Anterior cingulate cortex (tissue), 58 donors: Measurements from ENCODE around the gene ZNF331.

Experiments
- DNase-seq, 58 donors: peaks; one replicate each; lab custom pipeline; 2025; lab: John Stamatoyannopoulos, UW

The ZNF331 gene

GRCh38 chr19:53555352-53555751 is 17.4 kb downstream of the ZNF331 start:
- DNase-seq = no peak

DNA sequence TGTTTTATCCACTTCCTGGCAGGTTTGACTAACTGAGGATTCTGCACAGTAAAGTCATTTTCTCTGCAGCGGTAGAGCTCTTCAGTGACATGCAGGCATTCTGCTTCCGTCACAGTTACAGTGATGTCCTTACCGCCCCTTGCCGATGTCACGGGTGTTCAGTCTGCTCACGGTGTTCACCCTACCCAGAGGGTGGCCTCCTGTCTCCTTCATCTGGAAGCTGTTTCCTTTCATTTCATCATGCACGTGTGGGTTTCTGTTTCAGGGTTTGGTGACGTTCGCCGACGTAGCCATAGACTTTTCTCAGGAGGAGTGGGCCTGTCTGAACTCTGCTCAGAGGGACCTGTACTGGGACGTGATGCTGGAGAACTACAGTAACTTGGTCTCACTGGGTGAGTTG is 33.4 kb downstream of the ZNF331 start:
- DNase-seq = no peak

GRCh38 chr19:53576941-53577653 is 39.2 kb downstream of the ZNF331 start:
- no peak for DNase-seq

DNA sequence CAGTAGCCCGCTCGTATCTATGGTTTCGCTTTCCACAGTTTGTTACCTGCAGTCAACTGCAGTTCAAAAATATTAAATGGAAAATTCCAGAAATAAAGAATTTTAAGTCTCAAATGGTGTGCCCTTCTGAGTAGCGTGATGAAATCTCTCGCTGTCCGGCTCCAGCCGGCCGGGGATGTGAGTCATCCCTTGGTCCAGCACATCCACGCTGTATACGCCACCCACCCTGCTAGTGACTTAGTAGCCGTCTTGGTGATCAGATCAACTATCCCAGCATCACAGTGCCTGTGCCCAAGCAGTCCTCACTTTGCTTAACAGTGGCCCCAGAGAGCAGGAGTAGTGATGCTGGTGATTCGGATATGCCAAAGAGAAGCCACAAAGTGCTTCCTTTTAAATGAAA is 40.0 kb downstream of the ZNF331 start:
- no peak for DNase-seq

DNA sequence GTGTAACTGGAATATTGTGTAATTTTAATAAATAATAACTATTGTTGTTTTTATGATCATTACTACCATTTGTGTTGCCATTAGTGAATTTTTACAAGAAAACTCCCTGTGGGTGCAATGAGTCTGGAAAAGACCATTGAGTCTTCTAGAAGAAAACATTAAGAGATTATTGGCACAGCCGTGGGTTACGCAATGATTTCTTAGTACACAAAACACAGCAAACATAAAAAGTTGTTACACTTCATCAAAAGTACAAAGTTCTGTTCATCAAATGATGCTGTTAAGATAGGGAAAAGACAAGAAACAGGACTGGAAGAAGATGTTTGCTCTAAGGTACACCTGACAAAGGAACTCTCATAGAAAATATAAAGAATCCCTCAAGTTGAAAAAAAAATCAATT is 41.6 kb downstream of the ZNF331 start:
- DNase-seq = no peak

GRCh38 chr19:53580871-53581835 is 43.2 kb downstream of the ZNF331 start:
- DNase-seq = no peak

DNA sequence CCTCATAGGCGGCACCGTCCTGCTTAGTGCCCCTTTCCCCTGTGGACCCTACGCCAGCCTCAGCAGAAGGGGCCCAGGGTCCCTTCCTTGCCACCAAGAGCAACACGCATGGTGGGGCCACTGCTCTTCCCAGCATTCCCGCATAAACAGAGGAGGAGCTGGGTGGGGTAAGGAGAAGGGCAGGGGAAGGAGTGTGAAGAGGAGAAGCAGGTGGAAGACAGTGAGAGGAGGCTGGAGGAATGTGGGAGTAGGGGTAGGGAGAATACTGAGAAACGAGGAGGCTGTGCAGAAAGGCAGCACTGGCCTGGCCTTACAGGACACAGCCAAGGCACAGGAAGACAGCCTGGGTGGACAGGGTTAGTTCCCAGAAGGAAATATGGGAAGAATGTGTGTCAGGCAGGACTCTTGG is 43.9 kb downstream of the ZNF331 start:
- DNase-seq = no peak

GRCh38 chr19:53583181-53583580 is 45.2 kb downstream of the ZNF331 start:
- no peak for DNase-seq

DNA sequence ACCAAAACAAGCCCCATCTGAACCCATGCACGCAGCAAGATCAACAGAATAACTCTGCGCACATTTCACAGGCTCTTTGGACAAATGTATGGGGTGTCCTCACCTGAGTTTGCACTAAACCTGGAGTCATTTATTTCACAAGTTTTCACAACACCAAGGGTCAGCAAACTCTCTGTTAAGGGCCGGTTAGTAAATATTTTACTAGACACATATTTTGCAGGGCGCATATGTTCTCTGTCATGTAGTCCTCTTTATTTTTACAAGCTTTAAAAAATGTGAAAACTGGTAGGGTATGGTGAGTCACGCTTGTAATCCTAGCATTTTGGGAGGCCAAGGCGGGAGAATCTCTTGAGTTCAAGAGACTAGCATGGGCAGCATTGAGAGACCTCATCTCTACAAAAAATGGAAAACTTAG is 48.3 kb downstream of the ZNF331 start:
- DNase-seq = no peak

DNA sequence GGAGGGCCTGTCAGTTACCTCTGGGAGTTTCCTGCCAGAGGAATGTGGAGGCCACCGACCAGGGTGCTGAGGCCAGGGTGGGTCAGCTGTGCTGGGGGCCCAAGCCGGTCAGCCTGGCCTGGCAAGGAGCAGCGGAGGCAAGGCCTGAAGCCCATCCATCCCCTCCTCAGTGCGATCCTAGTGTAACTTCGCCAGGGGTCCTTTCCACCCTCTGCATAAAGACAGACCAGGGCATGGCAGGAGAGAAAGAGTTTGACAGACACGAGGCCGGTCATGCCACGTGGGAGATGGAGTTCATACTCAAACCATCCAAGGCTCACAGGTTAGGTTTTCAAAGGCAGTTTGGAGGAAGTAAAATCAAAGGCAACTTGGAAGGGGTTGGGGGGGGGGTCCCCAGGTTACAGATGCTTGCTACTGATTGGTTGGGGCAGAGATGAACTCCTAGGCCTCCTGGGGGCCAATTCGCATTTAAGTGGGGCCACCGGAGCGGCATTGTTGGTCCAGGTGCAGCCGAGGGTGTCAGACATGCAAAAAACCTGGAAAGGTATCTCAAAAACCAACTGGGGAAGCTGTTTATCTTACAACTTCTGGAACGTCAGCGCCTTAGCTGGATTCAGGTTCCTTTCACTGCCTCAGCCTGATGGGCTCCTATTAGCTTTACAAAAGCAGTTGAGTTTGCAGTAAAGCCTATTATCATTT is 57.0 kb downstream of the ZNF331 start:
- DNase-seq = no peak

- DNase-seq = no peak
Measured at GRCh38 chr19:53595510-53595867, 57.5 kb downstream of the ZNF331 start.

GRCh38 chr19:53596056-53596455 is 58.1 kb downstream of the ZNF331 start:
- no peak for DNase-seq

GRCh38 chr19:53597023-53597422 is 59.1 kb downstream of the ZNF331 start:
- no peak for DNase-seq

DNA sequence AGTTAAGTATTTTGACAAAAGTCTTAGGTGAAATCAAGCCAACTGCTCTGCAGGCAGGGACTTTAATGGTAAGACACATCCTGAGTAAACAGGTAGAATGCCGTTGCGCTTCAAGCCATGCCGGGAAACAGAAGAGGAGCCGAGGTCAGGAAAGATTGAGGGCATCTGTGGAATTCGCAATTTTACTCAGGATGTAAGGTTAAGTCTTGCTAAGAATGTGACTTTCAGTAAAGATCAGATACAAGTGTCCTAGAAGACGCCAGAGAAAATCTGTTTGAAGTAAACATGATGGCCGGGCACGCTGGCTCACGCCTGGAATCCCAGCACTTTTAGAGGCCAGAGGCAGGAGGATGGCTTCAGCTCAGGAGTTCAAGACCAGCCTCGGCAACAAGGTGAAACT is 60.4 kb downstream of the ZNF331 start:
- DNase-seq = no peak

- no peak for DNase-seq
Measured at GRCh38 chr19:53600217-53600616, 62.3 kb downstream of the ZNF331 start.

- DNase-seq = no peak
Measured at GRCh38 chr19:53606031-53606430, 68.1 kb downstream of the ZNF331 start.

GRCh38 chr19:53608381-53608780 is 70.4 kb downstream of the ZNF331 start:
- DNase-seq = no peak

DNA sequence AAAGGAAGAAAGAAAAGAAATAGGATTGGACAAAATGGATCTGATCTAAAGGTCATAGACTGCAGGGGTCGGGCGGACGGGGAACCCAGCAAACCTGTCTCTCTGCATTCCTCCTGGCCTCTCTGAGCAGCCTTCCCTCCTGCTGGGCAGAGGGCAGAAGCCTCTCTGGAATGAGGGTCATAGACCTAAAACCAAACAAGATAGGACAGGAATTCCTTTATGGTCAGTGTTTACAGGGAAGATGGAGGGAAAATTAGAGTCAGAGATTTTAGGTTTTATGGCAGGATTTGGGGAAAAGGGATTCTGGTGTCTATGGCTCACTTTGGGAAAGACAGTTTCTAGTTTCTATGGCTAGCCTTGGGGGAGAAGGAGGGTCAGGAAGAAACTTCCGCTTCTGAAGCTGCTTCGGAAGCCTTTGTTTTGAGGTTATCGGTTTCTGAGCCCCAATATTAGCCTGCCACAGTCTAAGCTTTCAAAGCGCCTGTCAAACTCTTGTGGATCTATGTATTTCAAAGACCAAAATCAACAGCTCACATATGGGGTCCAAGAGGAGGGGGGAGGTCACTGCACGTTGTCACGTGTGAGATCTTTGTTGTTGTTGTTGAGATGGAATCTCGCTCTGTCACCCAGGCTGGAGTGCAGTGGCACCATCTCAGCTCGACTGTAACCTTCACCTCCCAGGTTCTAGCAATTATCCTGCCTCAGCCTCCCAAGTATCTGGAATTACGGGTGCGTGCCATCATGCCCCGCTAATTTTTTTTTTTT is 75.0 kb downstream of the ZNF331 start:
- no peak for DNase-seq

DNA sequence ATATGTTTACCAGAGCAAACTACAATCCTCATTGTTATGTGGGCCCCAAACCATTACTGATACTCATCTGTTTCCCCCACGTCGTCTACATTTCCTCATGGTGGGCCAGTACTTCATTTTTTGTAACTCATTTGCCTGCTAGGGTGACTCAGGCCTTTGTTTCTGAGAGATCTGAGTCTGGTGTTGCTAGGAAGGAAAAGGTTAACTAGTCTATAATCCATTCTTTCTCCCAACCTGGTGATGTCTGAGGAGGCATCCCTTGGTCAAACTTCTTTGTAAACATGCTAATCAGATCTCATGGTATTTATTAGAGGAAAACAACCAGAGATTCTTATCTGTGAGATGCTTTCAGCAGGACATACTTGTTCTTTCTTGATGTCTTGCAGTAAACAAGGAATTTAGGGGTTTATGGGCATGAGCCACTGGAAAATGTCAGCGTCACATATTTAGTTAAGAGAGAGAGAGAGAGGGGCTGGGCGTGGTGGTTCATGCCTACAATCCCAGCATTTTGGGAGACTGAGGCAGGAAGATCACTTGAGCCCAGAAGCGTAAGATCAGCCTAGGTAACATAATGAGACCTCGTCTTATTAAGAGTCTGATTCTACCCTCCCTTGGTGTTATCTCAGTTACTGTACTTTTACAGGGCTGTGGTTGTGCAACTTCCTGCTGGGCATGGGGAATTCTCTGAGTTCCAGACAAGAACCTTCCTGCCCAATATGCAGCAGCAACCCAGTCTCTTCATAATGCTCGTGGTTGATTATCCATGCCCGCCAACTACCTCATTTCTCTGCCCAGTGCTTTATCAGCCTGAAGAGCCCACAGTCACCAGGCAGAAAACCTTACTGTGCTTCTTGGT is 84.2 kb downstream of the ZNF331 start:
- DNase-seq = peak in 1 of 58 donors; percentile 0
